GM12874 (cell line): Measurements from ENCODE around the gene CPED1.

ENCODE experiments used
- TF ChIP-seq, protein P1 (sequence below): IDR thresholded peaks from 2 replicates; pipeline ENCODE4 v1.5.1; 2011; ENCODE audit warnings: low read depth, mild to moderate bottlenecking, control low read depth, low read length, moderate library complexity; ENCODE audit not compliant: insufficient read depth

The CPED1 gene

GRCh38 chr7:121140790-121141189 lies 152.3 kb downstream of the CPED1 start:
- TF ChIP-seq, protein P1, sequence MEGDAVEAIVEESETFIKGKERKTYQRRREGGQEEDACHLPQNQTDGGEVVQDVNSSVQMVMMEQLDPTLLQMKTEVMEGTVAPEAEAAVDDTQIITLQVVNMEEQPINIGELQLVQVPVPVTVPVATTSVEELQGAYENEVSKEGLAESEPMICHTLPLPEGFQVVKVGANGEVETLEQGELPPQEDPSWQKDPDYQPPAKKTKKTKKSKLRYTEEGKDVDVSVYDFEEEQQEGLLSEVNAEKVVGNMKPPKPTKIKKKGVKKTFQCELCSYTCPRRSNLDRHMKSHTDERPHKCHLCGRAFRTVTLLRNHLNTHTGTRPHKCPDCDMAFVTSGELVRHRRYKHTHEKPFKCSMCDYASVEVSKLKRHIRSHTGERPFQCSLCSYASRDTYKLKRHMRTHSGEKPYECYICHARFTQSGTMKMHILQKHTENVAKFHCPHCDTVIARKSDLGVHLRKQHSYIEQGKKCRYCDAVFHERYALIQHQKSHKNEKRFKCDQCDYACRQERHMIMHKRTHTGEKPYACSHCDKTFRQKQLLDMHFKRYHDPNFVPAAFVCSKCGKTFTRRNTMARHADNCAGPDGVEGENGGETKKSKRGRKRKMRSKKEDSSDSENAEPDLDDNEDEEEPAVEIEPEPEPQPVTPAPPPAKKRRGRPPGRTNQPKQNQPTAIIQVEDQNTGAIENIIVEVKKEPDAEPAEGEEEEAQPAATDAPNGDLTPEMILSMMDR, result no peak

DNA sequence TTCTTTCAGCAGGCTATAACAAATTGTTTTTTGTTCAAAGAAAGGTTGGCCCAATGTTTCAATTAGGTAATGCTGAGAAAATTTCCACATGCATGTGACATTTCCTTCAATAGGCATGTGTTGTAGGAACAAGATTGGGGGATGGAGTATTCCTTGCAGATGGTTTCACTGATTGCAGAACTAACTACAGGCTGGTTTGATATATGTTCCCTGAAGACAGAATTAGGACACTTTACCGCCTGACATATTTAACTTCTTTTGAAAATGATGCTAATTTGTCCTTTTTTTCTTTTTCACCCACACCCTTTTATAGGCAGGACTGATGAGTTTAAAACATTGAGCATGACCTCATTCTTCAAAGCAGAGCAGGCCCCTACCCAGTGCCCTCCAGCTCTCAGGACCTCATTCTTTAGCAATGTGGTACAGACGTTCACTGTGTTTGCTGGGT lies 163.3 kb downstream of the CPED1 start:
- TF ChIP-seq, protein P1, result no peak

GRCh38 chr7:121153411-121153810 lies 164.9 kb downstream of the CPED1 start:
- TF ChIP-seq, protein P1, result no peak

DNA sequence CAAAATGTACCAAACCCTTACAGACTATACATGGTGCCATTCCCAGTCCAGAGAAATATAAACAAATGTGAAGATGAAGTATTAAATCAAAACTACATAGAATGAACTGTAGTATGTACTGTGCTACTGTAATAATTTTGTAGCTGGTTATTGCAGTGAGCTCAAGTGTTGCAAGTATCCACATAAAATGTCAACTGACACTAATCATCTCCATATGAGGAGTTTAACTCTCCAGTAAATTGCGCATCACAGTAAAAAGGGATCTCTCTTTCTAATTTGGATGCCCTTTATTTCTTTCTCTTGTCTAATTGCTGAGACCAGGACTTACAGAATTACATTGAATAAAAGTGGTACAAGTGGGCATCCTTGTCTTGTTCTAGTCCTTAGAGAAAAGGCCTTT lies 165.5 kb downstream of the CPED1 start:
- TF ChIP-seq, protein P1, result no peak

DNA sequence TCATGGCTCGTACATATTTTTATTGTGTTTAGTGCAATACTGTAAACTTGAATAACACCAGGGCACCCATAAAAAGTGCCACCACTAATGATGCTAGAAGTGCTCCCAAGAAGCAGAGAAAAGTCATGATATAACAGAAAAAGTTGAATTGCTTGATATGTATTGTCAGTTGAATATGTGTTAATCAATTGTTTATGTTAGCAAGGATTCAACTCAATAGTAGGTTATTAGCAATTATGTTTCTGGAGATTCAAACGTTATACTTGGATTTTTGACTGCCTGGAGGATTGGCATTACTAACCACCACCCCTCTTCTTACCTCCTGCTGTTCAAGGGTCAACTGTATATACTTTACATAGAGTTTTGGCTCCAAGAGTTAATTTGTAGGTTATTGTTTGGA lies 168.3 kb downstream of the CPED1 start:
- TF ChIP-seq, protein P1, result no peak

DNA sequence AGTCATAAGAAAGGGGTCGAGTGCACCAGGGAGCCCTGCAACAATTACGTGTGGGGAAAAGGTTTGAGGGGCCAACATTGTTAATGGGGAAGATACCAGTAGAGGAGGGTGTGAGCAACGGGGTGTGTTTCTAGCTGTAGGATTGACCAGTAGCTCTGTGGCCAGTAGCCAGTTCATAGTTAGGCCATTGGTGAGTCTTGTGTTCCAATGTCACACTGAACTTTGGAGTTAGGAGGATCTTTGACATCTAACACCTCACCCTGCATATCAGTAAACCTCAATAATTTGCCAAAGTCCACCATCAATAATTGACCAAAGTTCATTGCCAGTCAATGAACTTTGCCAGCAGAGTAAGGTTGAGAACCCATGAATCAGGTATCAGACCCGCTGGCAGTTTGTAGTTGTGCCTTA lies 168.8 kb downstream of the CPED1 start:
- TF ChIP-seq, protein P1, result no peak

DNA sequence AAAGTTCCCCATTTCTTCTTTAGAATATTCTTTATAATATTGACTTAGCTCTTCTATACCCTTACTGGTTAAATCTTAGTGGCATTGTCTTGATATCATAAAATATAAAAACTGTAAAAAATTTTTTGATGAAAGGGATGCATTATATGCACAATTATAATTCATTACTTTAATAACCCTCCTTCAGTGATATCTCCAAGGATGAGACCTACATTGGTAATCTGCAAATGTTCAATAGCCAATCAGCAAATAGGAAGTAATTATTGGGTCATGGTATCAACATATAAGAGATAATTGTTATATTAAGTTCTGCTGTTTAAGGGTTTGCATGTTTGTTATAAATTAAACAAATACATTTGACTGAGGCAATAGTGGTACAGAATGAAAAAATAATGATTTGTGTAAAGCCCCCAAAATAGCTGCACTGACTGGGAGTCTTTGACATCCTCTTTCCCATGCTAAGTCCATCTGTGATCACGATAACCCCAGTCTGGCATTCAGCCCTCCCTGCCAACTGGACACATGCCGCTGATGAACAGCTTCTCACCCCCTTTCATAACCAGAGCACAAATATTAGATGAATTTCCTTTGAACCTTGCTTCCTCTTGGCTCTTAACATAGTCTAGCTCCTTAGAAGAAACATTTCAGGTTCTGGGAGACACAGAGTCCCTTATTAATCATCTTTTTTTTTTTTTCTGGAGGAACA lies 169.5 kb downstream of the CPED1 start:
- TF ChIP-seq, protein P1, result no peak
